ENCODE measurements around the gene CHCHD1. TPM values are rescaled to one million over a fixed set of nuclear protein-coding genes. Genes with fewer than 3 reads are reported as not detected.

CHCHD1 gene
- total and polyA plus RNA-seq, 2 donors (not counting 3 experiments of a cell fraction or from before 2014, with no cell fraction given) = 31.7 to 39.2 TPM

DNA sequence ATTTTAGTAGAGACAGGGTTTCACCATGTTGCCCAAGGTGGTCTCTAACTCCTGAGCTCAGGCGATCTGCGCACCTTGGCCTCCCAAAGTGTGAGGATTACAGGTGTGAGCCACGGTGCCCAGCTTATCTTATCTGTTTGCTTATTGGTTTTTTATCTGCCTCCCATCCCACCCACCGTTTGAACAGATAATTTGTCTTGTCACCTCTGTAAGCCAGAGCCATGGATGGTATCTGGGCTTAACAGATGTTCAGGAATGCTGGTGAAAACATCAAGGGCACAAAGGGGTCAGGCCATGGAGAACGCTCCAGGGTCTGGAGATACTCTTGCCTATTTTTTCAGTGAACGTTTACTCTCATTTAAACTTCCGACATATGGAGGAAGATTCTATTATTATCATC lies 41.5 kb downstream of the CHCHD1 start:
- dilution Hi-C loops (cut with MboI; ENCODE audit: extremely low pct_ligation_motif_present, low sequenced_read_pairs) (no loop called here), intact Hi-C loops (cut with micrococcal nuclease) (no loop called here)
- Histone ChIP-seq H3K4me1 (ENCODE audit: control insufficient read depth, extremely low read depth, insufficient read depth, low read length) (peaks cover 16% of the 10 kb centered on the region), H3K4me3 (replicated peaks in 1 of 3; ENCODE audit: insufficient read depth in 1 of 3, low read depth in 1 of 3, low read length in 3 of 3) (no peak overlapping the region), H3K27me3 (ENCODE audit: control insufficient read depth in 2 of 2, insufficient read depth in 2 of 2, low read length in 2 of 2) (no peaks in the 10 kb centered on the region), H3K4me2 (ENCODE audit: insufficient read depth, low read length) (no peak overlapping the region), H2AFZ (ENCODE audit: low read depth, low read length) (no peak overlapping the region), H3K9me3 (replicated peaks; ENCODE audit: control insufficient read depth, insufficient read depth, low read length) (no peaks in the 10 kb centered on the region), H3K79me2 (ENCODE audit: control insufficient read depth, insufficient read depth, low read length) (no peaks in the 10 kb centered on the region), H3K9me1 (replicated peaks; ENCODE audit: control insufficient read depth, extremely low read depth, insufficient read depth, low read length) (no peaks in the 10 kb centered on the region), H3K9ac (replicated peaks; ENCODE audit: extremely low read depth, insufficient read depth, low read length) (no peak overlapping the region), H4K20me1 (replicated peaks; ENCODE audit: control insufficient read depth, extremely low read depth, insufficient read depth, low read length) (no peaks in the 10 kb centered on the region), H3K36me3 (ENCODE audit: control insufficient read depth in 2 of 2, extremely low read depth in 1 of 2, insufficient read depth in 2 of 2, low read length in 2 of 2) (peaks cover 0 to 14% of the 10 kb centered on the region in 2 experiments), H3K27ac (ENCODE audit: insufficient read depth, low read depth, low read length) (no peak overlapping the region)
- POLR2A ChIA-PET = no interaction called here
- no peak for TF ChIP-seq GATA2 (IDR thresholded peaks at IDR 0.05; ENCODE audit: insufficient read depth, insufficient read length, low read depth, low read length)
- TF ChIP-seq, protein P1, sequence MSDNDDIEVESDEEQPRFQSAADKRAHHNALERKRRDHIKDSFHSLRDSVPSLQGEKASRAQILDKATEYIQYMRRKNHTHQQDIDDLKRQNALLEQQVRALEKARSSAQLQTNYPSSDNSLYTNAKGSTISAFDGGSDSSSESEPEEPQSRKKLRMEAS (IDR thresholded peaks at IDR 0.05; ENCODE audit: insufficient read depth, insufficient read length) = no peak
- TF ChIP-seq, protein P2, sequence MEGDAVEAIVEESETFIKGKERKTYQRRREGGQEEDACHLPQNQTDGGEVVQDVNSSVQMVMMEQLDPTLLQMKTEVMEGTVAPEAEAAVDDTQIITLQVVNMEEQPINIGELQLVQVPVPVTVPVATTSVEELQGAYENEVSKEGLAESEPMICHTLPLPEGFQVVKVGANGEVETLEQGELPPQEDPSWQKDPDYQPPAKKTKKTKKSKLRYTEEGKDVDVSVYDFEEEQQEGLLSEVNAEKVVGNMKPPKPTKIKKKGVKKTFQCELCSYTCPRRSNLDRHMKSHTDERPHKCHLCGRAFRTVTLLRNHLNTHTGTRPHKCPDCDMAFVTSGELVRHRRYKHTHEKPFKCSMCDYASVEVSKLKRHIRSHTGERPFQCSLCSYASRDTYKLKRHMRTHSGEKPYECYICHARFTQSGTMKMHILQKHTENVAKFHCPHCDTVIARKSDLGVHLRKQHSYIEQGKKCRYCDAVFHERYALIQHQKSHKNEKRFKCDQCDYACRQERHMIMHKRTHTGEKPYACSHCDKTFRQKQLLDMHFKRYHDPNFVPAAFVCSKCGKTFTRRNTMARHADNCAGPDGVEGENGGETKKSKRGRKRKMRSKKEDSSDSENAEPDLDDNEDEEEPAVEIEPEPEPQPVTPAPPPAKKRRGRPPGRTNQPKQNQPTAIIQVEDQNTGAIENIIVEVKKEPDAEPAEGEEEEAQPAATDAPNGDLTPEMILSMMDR (IDR thresholded peaks at IDR 0.05; ENCODE audit: extremely low read depth in 1 of 2, insufficient read depth in 1 of 2, low read depth in 1 of 2, low read length in 2 of 2) = no peak
- TF ChIP-seq POLR2AphosphoS5 (IDR thresholded peaks at IDR 0.05; ENCODE audit: insufficient read depth, low read depth, low read length) = no peak
- TF ChIP-seq MYC (IDR thresholded peaks at IDR 0.05; ENCODE audit: low read depth, low read length) = no peak
- TF ChIP-seq POLR2A (IDR thresholded peaks at IDR 0.05; ENCODE audit: low read depth, low read length) = no peak
- TF ChIP-seq EZH2 (IDR thresholded peaks at IDR 0.05; ENCODE audit: borderline replicate concordance, low read depth, low read length, severe bottlenecking) = no peak
- TF ChIP-seq JUN (IDR thresholded peaks at IDR 0.05; ENCODE audit: borderline replicate concordance, insufficient read depth, insufficient read length, low read depth) = no peak
- TF ChIP-seq FOS (IDR thresholded peaks at IDR 0.05; ENCODE audit: borderline replicate concordance, insufficient read depth, low read length) = no peak
- BruUV-seq (replicated peaks) = no TSS peak
- DNase-seq (ENCODE audit: low read depth, low spot score) (no peak), FAIRE-seq (no peak)
- CTCF ChIA-PET = interaction anchor here (1.3 to 5.8 kb wide), 2 partner anchors 11 to 13 kb away, joined by 3 to 54 read pairs; no protein-coding TSS in a partner anchor
